ENCODE data around the gene GGNBP2.

GGNBP2 gene

DNA sequence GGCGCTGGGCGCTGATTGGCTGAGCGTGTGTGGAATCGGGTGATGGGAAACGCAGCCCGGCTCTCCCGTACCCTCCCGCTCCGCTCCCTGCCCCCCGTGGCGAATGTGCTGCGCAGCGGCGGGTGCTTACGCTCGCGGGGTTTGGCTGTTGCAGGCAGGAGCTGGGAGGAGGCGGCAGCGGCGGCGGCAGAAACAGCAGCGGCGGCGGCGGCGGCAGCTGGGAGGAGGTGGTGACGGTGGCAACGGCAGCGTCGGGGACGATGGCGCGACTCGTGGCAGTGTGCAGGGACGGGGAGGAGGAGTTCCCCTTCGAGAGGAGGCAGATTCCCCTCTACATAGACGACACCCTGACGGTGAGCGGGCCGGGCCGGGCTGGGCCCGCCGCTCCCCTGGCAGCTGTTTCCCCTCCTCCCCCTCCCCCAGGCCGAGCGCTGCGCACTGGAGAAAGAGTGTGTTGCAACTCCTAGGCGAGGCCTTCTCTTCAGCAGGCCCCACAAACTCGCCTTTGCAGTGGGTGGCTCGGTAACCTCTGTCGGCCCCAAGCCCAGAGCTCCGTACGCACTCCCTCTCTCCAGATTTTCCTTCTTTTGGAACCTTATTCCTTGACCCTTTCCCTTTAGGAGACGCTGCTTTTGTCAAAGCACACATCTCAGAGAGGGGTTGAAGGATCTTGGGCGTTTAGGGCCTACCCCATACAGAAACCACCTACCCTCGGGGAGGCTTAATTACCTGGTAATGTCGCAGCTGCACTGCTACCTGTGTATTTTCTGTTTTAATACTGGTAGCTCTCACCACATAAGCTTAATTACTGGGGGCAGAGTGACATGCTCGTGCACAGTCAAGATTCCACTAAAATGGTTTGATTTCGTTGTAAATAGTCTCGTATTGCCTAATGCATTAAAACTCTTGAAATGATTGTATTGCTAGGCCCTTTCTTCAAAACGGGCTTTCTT, 1.0 kb downstream of the GGNBP2 start:
- intact Hi-C loops (cut with DNase I), result loop anchor here (1.0 to 10.0 kb wide), 2 partner anchors 56 to 61 kb away; partner anchors contain the start of genes MRM1 and ZNHIT3
- DNase-seq, result peak; percentile 91 to 99 (median 98)

DNA sequence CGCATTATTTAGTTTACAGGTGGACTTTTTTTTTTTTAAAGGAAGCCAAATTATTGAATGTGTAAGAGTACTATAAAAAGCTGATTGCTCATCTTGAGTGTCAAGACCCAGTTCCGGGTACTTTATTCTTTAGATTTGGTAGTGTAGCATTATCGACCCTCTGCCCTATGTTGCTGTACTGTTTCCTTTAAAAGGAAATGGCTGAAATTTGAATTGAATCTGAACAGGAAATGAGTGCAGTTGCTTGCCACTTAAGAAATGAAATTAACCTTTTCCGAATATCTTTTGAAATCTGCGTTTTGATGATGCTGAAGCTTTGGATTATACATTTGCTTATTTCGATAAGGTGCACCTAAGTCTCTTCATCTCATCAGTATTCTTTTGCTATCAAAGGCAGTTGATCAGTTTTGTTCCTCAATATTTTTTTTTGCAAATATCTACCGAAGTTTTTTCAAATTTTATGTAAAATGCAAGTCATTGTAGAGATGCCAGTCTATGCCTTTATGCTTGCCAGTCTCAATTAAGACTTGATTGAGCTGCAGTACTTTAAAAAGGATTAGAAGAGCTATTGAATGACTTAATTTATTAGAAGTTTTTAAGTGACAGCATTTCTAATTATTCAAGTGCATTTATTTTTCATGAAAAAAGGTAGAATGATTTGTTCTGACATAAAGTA, 1.8 kb downstream of the GGNBP2 start:
- intact Hi-C loops (cut with DNase I), result loop anchor here (10.0 kb wide), 1 partner anchor 62 kb away; the partner anchor contains the start of gene ZNHIT3
- no peak for DNase-seq

DNA sequence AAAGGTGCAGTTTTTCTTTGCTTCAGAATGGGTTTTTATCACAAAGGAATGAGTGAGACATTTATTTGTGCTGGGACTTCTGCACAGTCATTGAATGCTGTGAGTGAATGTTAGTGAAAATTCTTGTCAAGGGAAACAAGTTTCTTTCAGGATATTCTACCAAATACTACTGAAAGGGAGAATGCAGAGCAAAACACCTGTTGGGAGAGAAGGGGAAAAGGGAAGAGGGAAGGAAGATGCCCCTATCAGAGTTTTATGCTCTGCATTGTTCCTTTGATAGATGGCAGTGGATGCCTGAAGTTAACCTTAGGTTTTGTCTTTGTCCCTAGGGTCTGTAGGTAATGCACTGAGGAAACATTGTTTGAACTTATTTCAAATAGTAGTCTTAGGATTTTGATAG, 3.1 kb downstream of the GGNBP2 start:
- no peak for DNase-seq
- intact Hi-C loops (cut with DNase I), result loop anchor here (10.0 kb wide), 1 partner anchor 63 kb away; the partner anchor contains the start of gene ZNHIT3

DNA sequence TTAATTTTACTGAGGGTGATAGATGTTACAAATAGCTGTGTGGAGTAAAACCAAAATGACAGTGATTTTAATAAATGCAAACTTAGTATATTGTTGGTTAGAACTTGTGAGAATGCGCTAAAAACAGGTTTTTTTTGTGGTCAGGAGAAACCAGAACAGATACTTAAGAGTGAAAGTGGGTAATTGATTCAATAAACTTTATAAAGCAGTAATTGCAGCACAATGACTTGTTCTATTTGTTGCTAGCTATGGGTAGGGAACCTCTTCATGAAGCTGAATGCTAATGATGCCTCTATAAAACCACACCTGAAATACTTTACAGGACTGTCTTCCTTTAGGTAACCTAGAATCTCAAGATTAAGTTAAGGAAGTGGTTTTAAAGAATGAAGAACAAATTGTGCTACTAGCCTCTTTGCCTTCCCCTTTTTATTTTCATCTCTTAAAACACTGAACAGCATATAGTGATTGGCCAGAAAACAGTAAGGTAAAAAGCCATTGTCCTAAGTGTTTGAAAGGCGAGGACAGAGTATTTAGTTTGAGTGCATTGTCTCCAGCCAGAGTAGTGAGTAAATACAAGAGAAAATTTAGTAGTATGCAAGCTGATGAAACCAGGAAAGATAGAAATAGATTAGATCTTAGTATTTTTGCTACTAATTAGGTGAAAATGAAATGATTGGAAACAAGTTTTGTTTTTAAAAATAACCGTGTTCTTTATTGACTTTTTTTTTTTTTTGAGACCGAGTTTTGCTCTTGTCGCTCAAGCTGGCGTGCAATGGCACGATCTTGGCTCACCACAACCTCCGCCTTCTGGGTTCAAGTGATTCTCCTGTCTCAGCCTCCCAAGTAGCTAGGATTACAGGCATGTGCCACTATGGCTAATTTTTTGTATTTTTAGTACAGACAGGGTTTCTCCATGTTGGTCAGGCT, 6.0 kb downstream of the GGNBP2 start:
- intact Hi-C loops (cut with DNase I), result no loop called here
- DNase-seq, result no peak

DNA sequence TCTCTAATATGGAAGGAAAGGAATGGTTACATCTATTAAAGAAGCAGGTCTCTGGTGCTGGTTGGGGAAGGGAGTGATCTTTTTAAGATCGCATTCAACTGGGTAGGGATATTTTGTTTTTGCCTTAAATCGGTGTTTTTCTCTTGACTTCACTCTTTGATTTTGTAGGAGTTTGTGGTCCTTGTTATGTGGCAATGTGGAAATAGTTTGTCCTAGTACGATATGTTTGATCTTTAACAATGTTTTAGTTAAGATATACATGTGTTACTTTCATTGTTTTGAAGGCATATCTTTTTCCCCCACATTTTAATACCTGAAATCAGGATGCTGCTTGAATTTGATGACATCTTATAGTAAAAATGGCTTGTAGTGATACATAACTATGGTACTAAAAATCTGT, 8.7 kb downstream of the GGNBP2 start:
- DNase-seq, result no peak
- intact Hi-C loops (cut with DNase I), result no loop called here

DNA sequence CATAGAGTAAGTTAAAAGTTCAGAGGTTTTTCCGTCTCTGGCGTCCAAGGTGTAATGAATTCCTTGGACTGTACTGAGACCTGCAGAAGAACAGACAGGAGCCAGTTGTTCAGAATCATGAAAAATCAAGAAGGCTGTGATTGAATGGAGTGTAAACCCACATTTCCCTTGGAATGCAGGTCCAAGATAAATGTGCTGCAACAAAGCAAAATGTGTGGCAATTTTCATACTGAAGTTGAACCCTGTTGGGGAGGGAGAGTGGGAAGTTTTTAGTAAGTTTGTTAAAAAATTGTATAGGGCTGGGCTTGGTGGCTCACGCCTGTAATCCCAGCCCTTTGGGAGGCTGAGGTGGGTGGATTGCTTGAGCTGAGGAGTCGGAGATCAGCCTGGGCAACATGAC, 21.4 kb downstream of the GGNBP2 start:
- DNase-seq, result no peak
- intact Hi-C loops (cut with DNase I), result no loop called here

DNA sequence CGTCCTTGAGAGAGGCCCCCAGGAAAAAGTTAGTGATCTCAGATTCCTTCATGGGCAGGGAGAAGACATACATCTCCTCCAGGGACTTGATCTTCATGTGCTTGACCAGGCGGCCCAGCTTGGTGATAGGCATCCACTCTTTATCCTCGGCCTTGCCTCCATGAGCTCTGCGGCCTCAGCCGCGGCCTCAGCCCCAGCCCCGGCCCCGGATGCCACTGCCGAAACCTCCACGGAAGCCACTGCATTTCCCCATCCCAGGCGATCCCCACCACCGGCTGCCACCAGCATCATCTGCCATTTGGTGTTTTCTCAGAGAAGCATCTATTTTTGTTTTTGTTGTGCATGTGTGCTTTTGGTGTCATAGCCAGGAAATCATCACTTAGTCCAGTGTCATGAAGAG, 30.3 kb downstream of the GGNBP2 start:
- intact Hi-C loops (cut with DNase I), result no loop called here
- no peak for DNase-seq

DNA sequence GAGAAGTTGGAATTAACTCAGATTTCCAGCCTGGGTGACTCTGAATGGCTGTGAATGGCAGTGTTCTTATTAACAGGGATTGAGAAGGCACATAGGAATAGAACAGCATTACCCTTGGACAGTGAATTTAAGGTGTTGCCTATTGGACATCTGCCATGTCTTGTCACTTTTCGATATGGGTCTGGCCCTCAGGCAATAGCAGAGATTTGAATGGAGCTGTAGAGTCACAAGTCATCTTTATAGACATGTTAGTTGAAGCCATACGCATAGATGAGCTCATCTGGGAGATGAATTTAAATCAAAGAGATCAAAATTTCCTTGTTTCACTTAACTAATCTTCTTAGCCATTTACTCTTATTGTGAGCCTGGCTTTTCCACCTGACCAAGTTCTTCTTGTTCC, 32.1 kb downstream of the GGNBP2 start:
- DNase-seq, result no peak

DNA sequence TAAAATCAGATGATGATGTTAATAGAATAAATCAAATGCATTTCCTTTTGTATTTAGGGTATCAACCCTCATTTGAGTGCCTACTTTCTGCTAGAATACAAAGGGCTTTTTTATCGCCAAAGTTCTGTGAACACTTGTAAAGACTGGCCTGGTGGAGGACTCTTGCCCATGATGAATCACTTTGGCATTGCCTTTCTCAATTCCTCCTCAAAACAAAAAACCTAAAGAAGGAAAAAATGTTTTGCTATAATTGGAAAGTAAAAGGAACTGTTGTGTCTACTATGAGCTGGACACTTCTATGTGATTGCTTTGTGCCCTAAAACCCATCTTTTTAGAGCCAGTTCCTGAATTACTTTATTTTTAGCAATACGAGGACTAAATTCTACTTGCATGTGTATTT, 34.0 kb downstream of the GGNBP2 start:
- intact Hi-C loops (cut with DNase I), result no loop called here
- peak in 1 of 42 donors; percentile 20 for DNase-seq

More for the DNA sequence above, 32.1 kb downstream of the GGNBP2 start:
- intact Hi-C loops (cut with DNase I), result no loop called here

DNA sequence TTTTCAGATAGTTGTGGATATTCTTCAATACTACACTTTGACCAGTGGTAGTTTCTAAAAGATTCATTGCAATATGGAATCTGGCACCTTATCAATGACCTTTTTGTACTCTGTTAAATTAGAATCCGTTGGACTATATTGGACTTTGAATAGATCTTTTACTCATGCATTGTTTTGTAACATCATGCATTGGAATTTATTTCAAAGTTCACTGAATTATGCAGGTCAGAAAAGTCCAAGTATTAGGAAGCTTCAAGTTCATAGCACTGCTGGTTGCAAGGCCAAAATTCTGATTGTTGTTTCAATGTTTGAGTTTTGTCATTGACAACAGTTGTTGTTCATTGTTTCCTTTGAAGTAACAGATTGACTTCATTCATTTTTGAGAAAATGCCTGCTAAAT, 39.1 kb downstream of the GGNBP2 start:
- no peak for DNase-seq
- intact Hi-C loops (cut with DNase I), result no loop called here

DNA sequence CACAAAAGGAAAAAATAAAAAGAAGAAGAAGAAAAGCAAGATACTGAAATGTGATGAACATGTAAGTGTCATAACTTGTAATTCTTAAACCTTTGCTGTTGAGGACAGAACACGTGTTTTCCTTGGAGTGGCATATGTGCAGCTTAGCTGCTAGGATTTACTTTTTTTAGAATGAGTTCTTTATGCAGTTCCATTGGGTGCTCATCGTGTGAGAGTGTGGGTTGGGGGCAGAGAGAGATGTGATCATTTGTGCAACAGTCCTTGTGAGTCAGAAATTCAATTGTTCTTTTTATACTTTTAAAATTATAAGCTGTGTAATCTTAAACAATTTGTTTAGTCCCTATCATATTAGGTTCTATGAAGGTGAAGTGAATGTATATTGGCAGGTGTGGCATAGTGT, 41.4 kb downstream of the GGNBP2 start:
- intact Hi-C loops (cut with DNase I), result no loop called here
- peak in 12 of 42 donors; percentile 18 to 67 (median 37) for DNase-seq

DNA sequence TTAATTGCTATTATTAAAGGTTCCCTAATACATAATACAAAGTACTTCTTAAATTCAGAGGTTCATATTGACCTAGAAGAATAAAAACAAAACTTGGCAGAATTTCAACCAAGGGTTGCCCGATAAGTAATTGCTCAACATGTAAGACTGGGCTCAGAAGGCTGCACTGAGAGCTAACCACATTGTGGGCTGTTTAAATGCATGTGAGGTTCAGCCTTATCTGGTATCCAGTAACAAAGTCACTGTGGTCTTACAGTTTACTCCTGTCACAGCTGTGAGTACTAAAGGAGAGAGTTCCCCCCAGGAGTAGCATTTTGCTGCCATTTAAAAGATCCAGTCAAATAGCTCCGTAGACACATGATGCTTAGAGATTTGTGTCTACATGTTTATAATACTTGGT, 45.4 kb downstream of the GGNBP2 start:
- no peak for DNase-seq
- intact Hi-C loops (cut with DNase I), result no loop called here

DNA sequence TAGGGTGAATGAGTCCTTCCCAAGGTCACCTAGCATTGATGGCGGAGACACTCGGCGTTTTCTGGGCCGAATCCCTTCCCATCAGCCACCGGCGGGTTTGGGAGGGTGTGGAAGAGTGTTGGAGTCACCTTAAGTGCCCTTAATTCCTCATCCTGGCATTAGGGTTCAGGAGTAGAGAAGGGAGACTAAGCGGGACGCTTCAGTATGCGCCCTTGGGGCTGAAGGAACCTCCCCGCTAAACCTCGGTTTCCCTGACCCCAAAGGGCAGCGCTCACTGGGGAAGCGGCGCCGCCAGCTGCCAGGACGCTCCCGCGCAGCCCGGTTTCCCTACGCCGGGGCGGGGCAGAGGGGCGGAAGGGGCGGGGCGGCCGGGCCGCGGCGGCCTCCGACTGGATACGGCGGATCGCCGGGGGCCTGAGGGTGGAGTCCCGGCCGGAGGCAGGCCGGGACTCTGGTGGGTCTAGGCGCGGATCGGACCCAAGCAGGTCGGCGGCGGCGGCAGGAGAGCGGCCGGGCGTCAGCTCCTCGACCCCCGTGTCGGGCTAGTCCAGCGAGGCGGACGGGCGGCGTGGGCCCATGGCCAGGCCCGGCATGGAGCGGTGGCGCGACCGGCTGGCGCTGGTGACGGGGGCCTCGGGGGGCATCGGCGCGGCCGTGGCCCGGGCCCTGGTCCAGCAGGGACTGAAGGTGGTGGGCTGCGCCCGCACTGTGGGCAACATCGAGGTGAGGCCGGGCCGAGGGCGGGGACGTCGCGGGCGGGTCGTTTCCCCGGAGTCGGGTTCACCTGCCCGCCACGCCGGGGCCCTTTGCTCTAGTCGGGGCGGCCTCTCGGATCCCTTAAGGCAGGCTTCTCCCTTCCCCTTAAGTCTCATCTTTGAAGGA, 47.0 kb downstream of the GGNBP2 start, which contains the start of gene DHRS11:
Gene DHRS11, plus strand, starts transcription at position 446 of the 882 bp plus-strand sequence. Its CDS starts 131 bp downstream, at position 577.
- intact Hi-C loops (cut with DNase I), result no loop called here

DNA sequence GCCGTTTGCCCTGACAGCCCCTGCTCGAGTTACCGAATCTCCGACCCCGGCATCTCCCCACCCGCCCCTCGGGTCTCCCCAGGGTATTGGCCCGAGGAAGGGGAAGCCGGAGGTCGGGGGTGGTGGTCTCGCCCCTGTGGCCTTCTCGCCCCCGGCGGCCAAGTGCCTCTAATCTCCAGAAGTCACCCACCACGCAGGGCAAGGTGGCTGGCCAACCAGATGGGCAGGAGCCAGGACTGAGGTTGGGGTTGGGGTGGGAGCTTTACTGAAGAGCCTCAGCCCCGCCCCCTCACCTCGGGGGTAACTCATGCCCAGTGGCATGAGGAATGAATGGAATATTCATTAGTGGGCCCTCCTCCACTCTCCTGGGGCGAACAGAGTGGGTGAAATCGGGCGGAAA, 47.6 kb downstream of the GGNBP2 start:
- intact Hi-C loops (cut with DNase I), result no loop called here
- peak in 10 of 42 donors; percentile 5 to 48 (median 15) for DNase-seq

More for the DNA sequence above, 47.0 kb downstream of the GGNBP2 start, which contains the start of gene DHRS11:
- DNase-seq, result peak; percentile 54 to 95 (median 88)

DNA sequence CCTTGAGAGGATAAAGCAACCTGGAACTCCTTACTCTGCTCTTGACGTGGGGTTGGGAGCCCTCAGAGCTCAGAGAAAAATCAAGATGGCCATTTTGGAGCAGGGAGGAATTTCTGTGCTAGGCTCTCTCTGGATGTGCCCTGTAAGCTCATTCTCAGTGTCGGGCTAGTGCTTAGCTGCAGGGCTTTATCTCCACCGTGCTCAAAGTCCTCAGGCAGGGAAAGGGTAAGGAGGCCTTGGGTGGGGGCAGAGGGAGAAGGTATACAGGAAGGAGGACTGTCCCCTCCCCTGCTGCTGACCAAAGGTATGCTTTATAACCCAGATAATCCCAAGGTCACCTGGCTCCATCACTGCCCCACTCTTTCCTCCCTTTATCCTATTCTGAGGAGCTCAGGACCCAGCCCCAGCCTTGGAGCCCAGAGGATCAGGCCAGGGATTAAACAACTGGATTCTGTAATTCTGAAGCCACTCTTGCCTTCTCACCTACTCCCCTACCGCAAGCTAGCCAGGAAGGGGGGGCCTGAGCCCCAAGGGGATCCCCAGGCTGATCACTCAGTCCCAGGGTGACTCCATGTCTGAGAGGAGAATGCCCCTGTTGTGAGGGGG, 48.1 kb downstream of the GGNBP2 start:
- peak in 1 of 42 donors; percentile 22 for DNase-seq
- intact Hi-C loops (cut with DNase I), result no loop called here

DNA sequence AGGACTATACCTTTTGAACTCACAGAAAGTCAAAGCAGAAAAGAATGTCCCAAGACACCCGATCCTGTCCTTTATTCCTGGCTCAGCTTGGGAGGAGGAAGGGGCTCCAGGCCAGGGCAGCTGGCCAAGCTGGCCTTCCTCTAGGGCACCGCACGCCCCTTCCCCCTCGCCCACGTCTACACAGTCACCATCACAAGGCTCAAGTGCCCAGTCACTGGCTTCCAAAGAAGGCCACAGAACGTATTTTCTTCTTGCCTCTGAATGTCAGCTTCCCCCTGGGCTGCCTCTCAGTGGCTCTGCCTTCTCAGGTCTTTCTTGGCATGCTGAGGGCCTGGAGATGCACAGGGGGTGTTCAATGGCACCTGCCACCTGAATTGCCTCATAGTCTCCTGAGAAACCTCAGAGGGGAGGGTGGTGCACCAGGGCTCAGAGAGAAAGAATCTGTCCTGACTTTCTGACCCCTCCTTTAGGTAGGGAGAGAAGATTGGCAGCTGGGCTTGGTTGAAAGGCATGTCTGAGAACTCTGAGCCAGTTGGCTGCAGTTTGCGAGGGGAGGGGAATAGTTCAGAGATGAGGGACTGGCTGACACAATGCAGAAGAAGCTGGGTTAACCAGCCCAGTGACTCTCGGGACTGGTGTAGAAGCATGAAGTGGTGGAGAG, 49.1 kb downstream of the GGNBP2 start:
- peak in 2 of 42 donors; percentile 2 to 12 for DNase-seq
- intact Hi-C loops (cut with DNase I), result no loop called here

Data from head of caudate nucleus (tissue), 42 donors.